ENCODE data around the gene PRPSAP2.

GRCh38 chr17:18938692-18939023, 80.7 kb downstream of the PRPSAP2 start:
- no peak for TF ChIP-seq CTCF (IDR thresholded peaks at IDR 0.05; ENCODE audit: control extremely low read depth in 1 of 3, insufficient read depth in 1 of 3, low read depth in 1 of 3, low read length in 3 of 3)
- TF ChIP-seq ASH2L (IDR thresholded peaks at IDR 0.05; ENCODE audit: low read length), result no peak
- TF ChIP-seq CEBPB (IDR thresholded peaks at IDR 0.05; ENCODE audit: low read depth, low read length), result no peak

Measured in H1 (cell line).